Measurements from ENCODE around the gene PTRH2. TPM values are rescaled to one million over a fixed set of nuclear protein-coding genes. Genes with fewer than 3 reads are reported as not detected.

The PTRH2 gene
- polyA plus RNA-seq, 1 donor, result 15.0 TPM

DNA sequence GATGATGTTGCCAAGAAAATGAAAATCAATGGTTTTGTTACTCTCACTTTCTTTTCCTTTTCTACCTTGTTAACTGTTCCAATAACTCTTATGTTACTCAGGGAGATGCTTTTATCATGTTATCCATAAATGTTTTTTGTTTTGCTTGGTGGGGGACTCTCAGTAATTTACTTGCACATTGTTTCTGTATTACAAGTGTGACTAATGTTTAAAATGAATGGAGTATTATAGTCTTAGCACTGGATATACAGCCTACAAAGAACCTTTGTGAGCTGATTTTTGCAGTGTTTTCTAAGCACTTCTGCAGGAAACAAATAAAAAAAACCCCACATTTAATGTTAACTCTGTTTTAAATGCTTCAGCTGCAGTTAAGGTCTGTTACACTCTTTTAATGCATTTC lies 12.3 kb upstream of the PTRH2 start:
- no peak for DNase-seq

DNA sequence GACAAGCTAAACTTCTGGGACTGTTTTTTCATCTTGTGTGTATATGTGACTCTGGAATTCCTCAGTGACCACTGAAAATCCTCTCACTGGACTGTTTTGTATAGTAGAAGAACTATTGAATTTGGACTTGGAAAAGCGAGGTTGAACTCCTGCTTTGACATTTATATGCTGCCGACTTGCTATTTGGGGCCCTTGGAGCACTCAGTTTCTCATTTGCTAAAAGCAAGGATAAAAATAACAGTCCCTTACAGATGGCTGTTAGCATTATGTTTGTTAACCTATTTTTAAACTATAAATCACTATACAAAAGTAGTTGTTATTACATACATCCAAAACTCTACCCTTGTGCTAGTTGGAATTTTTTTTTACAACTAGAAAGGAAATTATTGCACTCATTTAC lies 9.2 kb upstream of the PTRH2 start:
- DNase-seq, result no peak

DNA sequence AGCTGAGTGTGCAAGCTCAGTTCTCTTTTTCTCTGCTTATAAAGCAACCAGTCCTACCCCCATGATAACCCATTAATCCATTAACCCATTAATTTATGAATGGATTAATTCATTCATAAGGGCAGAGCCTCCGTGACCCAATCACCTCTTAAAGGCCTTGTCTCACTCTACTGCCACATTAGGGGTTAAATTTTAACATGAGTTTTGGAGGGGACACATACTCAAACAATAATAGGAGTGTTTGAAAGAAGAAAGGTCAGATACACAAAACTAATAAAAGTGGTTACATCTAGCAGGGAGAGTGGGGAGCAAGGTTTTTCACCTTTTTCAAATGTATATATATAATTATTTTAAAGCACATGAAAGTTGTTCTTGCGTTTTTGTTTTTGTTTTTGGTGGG lies 7.0 kb upstream of the PTRH2 start:
- DNase-seq, result no peak

DNA sequence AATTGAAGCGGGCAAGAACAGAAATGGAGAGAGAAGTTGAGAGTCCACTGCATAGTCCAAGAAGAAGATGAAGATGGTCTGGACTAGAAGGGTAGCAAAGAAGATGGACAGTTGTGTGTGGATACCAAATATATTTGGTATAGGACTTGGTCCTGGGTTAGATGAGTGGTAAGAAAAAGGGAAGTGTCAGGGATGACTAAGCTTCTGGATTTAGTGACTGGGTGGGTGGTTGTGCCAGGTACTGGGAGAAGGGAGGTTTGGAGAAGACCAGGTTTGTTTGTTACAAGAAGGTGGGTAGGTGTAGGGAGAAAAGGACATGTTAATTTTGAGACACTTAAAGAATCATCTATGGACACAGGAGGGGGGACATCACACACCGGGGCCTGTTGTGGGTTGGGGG lies 5.6 kb upstream of the PTRH2 start:
- no peak for DNase-seq

DNA sequence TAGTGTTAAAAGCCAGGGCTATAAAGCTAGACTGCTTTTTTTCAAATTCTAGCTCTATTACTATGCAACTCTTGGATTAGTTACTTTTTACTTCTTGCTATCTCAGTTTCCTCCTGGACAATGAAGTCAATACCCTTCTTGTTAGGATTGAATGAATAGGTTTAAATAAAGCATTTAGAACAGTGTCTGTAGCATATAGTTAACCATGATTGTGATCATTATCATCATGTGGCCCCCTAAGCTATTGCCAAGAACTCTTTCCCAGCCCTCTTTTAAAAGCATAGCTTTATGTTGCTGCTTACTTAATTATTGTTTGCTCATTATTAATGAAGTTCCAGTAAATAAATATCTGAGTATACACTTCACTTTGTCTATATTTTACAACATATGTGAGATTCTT lies 4.7 kb upstream of the PTRH2 start:
- no peak for DNase-seq

DNA sequence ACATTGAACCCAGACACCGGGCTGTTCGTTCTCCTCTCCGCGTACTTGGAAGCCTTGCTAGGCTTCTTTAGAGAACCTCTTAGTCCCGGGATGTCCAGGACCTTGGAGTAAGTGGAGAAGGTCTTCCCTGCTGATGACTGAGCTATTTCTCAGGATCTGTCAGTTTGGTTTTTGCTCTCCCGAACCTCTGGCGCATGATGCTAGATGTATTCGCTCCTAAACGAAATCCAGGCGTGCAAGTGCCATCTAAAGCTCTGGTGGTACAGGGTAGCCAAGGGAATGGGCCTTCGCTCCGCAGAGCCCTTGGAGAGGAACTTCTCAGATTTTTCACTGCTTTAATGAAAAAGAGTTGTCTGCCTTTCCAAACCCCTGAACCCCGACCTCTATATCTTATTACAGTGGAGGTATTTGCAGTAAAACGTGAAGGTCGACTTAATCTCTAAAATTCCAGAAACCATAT lies 771 bp upstream of the PTRH2 start:
- DNase-seq, result no peak

DNA sequence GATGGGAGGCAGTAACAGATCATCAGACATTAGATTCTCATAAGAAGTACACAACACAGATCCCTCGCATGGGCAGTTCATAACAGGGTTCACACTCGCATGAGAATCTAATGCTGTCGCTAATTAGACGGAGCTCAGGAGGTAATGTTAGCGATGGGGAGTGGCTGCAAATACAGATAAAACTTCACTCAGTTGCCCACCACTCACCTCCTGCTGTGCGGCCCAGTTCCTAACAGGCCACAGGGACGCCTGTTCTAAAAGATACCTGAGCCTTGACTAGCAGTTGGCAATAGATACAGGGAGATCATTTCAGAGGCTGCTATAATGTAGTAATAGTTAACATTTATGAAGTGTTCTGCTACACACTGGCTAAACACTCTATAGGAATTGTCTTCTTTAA lies 4.9 kb downstream of the PTRH2 start:
- no peak for DNase-seq

DNA sequence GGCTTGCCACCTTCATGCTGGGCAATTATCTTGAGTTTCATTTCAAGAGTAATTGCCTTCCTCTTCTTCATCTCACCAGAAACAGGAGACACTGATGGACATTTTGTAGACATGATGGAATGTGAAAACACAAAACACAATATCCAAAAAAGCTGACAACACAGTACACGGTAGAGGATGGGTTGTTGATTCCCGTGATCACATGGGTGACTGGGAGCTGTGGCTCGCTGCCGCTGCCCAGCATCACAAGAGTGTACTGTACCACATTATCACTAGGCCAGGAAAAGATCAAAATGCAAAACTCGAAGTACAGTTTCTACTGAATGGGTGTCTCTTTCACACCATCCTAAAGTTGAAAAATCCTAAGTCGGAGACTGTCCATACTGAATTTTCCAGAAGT lies 7.4 kb downstream of the PTRH2 start:
- DNase-seq, result no peak

DNA sequence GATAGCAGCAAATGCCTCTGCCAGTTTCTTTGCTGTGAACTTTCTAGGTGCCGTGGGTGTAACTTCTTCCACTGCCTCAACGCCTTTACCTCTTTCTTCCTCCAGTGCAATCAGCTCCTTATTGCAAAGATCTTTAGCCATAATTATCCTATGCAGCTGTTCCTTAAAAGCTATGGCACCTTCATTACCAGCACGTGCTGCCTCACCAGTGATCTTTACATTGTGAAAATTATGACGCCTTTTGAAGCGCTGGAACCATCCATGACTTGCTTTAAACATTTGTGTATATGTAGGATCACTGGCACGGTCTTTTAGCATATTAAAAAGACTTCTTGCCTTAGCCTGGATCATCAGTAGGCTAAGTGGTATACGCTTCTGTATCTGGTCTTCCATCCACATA lies 8.0 kb downstream of the PTRH2 start:
- DNase-seq, result no peak

DNA sequence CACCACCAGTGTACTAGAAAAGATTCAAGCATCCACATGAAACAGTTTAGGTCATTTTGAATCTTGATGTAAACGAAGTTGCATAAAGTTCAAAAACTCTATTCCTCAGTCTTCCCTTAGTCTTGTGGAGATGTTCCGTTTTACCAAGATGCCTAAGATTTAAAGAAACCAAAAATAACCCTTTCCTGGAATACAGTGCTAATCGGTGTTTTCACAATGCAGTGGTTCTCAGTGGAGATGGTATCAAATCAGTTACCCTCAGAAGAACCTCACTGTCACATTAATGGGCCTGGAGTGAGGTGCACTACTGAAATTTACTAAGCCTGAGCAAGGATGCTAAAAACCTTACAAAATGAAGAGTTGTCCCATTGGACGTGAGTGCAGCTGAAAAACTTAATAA lies 9.1 kb downstream of the PTRH2 start:
- DNase-seq, result no peak

DNA sequence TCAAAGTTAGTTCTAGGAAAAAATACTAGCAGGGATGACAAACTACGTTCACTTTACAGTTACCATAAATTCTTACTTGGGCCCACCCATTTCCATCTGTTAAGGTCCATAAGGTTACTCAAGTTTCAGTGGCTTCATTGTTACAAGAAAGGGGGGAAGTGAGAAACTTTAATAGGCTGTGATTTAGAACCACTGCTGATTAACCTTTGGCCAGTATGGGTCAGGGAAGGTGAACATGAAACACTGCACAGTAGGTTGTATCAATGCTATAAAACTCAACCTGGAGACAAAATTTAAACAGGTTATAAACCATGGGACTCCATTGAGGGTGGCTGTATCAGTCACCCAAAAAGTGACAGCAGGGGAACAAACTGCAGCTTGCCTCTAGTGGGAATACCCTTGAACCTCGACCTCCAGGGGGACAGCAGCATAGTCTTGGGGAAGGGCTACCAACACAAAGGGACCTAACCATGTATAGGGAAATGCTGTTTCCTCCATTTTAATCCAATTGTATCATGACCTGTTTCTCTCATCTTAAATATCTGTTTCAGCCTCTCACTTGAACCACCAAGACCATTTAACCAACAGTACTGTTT lies 10.4 kb downstream of the PTRH2 start:
- DNase-seq, result no peak

DNA sequence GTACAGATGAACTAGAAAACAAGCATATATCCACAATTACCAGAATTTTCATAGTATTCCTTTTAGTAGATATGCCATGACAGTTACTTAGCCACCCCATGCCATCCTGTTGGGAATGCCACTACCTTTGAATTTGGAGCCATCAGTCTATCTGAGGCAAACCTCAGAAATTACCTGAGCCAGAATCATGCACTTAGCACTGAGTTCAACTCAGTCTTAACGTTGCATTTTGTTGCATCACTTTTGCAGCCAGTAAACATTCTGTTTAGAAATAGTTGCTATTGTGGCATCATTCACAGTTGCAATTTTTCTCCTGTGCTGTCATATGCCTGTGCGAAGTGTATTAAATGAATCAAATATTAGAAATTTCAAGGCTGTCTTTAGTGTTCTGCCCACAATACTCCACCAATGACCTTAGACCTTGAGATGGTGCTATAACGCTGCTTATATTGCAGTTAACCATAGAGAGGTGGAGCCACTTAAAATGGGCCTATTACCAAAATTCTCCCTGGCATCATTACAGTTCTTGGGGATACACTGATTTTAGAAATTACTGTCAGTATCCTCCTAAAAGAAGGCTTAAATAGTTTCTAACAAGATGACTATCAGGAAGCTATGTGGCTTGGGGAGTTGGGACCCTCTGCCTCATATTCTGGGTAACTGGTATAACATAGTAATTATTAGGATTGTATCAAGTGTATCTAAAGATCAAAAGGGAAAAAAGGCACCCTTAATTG lies 11.1 kb downstream of the PTRH2 start:
- DNase-seq, result no peak

DNA sequence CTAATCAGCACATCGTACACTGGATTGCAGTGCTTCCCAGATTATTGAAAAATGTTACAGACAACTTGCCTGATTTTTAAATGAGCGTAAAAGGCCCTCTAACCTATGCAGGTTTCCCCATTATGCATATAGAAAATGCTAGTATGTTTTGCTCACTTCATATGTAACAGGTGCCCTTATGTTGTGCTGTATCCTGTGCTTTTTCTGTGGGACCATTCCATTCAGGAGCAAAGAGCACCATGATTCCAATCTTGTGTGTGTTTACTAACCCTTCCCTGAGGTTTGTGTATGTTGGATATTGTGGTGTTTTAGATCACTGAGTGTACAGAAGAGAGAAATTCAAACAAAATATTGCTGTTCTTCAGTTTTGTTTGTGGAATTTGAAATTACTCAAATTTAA lies 12.9 kb downstream of the PTRH2 start:
- no peak for DNase-seq

DNA sequence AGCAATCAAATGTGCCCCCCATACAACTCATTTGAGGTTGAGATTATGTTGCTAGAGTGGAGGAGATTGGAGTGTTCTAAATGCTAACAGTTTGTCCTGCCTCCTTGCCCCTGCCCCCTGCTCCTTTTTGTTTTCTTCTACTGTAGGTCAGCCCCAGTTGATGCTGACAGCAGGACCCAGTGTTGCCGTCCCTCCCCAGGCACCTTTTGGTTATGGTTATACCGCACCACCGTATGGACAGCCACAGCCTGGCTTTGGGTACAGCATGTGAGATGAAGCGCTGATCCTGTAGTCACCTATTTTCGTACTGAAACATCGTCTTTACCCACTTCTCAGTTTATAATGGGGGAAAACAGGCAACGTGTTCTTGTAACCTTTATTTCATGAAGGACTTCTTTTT lies 13.6 kb downstream of the PTRH2 start:
- DNase-seq, result no peak

DNA sequence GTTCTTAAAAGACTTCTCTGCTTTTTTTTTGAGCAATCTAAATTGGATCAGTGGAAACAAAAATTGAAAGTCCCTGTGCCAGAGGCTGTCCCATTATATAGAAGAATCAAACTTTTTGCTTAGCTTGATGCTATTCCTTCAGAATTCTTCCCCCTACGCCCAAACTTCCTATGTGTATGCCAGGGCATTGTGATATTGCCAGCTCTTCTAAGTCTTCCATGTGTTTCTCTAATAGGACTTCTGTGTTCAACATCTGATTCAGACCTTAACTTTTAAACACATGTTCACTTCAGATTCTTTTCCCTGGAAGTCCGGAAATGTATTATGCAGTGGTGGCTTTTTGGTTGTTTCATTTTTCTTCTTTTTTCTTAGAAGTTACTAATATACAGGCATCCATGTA lies 18.7 kb downstream of the PTRH2 start:
- DNase-seq, result peak; percentile 30

DNA sequence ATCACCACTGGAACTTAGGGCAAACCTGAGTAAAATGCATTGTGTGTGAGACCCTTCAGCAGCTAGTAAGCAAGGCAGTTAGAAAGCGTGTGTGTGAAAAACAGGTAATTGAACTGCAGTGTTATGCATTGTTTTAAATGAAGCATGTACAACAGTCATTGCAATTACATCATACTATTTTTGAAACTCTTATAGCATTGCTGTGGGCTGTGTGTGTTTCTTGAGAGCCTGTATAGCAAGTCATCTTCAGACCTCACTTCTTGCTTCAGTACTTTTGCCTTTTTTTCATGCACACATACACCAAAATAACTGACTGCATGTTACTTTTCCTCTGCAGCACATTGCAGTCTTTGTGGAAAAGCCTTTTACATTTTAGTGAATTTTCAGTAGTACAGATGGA lies 19.2 kb downstream of the PTRH2 start:
- no peak for DNase-seq

DNA sequence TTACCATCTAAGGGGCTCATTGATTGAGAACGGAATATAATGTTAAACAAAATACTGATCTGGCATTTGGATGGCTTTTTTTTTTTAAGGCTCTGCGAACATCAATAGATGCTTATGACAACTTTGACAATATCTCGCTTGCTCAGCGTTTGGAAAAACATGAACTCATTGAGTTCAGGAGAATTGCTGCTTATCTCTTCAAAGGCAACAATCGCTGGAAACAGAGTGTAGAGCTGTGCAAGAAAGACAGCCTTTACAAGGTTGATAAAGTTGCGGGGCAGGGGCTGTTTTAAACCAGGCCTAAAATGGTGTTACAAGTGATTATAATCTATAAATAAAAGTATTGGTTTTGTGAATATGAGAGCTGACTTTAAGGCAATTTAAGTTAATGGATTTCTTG lies 22.3 kb downstream of the PTRH2 start:
- no peak for DNase-seq

DNA sequence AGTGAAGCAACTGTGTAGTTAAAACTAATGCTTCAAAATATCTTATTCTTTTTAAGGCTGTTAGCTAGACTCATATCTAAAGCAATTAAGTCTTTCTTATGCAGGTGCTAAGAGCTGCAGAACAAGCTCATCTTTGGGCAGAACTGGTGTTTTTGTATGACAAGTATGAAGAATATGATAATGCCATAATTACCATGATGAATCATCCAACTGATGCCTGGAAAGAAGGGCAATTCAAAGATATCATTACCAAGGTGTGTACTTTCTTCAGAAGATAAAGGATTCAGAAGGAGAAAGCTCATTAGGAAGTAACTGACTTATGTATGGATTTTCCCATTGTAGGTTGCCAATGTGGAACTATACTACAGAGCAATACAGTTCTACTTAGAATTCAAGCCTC lies 23.9 kb downstream of the PTRH2 start:
- DNase-seq, result no peak

DNA sequence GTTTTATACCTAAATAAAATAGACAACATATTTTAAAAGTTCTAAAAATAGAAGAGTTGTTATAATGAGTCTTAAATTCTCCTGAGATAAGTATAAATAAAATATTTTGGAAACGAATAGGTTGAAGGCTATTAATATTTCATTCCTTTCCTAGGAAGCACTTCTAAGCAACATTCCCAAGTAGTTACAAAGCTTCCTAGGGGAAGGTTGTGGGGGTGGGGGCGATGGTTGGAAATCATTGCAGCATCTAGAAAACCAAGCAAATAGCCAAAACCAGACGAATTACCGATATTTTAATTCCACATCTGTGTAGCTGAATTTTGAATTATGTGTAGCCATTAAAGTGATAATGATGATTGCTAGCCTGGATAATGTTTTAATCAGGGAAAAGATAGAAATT lies 26.9 kb downstream of the PTRH2 start:
- no peak for DNase-seq

DNA sequence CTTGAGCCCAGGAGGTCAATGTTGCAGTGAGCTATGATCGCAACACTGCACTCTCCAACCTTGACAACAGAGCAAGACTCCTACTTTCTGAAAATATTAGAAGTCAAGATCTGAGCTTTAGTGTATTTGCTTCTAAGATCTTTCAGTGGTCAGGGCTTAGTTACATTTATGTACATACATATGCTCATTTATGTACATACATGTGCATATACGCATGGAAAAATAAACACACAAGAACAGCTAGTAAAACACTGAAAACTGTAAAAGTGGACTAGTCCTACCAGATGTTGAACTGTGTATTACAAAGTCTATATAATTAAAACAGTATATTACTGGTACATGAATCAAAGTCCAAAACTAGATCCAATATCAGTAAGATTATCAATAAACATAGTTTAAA lies 28.3 kb downstream of the PTRH2 start:
- no peak for DNase-seq

DNA sequence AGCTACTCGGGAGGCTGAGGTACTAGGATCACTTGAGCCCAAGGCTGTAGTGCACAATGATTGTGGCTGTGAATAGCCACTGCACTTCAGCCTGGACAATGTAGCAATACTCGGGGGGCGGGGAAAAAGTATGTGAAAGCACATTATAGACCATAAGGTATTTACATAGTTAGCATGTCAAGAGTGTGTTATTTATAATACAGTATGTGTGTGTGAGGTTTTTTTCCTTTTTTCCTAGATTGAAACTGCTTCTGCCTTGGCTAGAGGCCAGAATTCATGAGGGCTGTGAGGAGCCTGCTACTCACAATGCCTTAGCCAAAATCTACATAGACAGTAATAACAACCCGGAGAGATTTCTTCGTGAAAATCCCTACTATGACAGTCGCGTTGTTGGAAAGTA lies 30.5 kb downstream of the PTRH2 start:
- DNase-seq, result no peak

DNA sequence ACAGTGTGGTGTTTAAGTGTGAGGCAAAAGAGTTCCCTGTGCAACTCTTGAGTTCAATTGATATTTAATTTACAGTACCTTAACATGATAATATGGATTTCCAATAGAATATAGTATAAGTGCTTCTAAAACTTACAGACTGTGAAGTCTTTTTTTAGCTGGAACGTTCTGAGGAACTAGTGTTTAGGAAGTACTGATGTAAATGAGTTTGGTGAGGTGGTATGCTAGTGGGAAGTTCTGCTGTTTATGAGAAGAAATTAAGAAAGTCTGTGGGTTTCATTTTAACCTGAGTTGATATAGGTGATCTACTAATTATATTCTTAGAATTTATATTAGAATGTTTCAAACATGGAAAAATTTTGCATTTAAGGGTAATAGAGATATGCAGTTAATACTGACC lies 32.0 kb downstream of the PTRH2 start:
- no peak for DNase-seq

DNA sequence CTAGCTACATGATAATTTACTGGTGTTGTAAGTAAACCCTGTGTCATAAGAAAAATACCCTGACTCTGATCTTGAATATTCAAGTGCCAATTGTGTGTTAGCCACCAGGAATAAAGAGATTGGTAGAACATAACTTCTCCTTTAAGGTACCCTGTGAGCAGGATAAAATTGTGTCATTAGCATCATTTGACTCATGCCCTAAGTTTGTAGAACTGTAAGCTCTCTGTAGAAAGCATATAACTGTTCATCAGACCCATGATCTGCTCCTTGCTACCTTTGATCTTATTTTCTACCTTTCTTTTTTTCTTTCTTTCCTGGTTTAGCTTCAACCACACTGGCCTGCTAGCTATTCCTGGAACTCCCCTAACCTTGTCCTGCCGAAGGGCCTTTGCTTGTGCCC lies 35.8 kb downstream of the PTRH2 start:
- no peak for DNase-seq

DNA sequence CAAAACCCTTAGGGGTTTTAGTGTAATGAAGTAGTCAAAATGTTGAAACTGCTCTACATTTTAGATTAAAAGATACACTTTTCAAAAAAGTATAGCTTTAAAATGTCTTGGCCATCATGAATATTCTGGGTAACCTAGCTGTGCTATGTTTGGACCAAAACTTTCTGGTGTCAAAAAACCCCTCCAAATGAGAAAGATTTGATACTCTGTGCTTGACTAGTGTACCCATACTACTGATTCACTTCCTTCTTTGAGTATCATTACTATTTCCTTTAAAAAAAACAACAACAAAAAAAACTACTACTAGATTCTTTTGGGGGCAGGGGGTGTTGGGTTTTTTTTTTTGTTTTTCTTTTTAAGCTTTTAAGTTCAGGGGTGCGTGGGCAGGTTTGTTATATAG lies 37.3 kb downstream of the PTRH2 start:
- DNase-seq, result no peak

DNA sequence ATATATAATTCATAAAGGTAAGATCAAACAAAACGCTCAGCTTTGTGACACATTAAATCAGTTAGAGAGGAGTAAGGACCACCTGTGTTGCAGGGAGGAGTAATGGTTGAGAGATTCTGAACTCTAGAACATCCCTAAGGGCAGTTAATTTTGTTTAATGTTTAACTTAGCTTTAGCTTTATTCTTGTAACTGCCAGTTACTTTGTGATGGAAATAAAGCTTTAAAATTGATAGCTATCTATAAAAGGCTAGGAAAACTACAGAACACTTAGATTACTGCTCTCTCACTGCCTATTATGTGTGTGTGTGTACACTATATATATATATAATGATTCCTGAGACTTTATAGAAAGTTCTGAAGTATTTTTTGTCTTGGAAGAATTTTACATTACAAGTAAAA lies 37.8 kb downstream of the PTRH2 start:
- DNase-seq, result no peak
